ENCODE results near the gene STARD13. TPM values are rescaled to one million over a fixed set of nuclear protein-coding genes. Genes with fewer than 3 reads are reported as not detected.

The STARD13 gene
- total RNA-seq, 1 donor from 2014 or later = 61.0 TPM

DNA sequence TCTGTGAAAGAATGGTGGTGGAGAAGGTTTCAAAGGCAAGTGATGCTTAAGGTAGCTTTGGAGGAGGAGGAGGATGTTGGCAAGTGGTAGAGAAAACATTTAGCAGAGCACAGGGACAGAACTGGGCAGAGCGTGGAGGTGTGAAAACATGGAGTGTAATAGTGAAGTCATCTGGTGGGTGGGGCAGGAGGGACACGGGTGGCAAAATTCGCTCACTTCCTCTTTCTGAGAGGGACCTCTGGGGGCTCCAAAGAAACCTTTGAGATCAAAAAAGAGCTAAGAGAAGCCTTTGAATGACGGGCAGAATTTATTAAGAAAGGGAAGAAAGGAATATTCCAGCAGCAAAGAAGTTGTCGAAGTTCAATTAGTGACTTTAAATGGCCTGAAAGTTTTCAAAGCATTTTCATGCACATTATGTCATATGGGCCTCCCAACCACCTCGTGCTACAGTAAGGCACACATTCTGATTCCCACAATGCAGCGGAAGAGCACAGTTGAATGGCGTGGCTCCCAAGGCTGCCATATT is 82.8 kb downstream of the STARD13 start:
- ATAC-seq = no peak
- Histone ChIP-seq H3K4me1 (peaks cover 62% of the 10 kb centered on the region), H3K27ac (no peak overlapping the region), H3K36me3 (no peaks in the 10 kb centered on the region), H3K9me3 (no peaks in the 10 kb centered on the region), H3K27me3 (ENCODE audit: low read depth) (no peaks in the 10 kb centered on the region), H3K4me3 (no peak overlapping the region)
- intact Hi-C loops (cut with DNase I) = no loop called here
- TF ChIP-seq, protein P1, sequence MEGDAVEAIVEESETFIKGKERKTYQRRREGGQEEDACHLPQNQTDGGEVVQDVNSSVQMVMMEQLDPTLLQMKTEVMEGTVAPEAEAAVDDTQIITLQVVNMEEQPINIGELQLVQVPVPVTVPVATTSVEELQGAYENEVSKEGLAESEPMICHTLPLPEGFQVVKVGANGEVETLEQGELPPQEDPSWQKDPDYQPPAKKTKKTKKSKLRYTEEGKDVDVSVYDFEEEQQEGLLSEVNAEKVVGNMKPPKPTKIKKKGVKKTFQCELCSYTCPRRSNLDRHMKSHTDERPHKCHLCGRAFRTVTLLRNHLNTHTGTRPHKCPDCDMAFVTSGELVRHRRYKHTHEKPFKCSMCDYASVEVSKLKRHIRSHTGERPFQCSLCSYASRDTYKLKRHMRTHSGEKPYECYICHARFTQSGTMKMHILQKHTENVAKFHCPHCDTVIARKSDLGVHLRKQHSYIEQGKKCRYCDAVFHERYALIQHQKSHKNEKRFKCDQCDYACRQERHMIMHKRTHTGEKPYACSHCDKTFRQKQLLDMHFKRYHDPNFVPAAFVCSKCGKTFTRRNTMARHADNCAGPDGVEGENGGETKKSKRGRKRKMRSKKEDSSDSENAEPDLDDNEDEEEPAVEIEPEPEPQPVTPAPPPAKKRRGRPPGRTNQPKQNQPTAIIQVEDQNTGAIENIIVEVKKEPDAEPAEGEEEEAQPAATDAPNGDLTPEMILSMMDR (IDR thresholded peaks at IDR 0.05) = no peak
- no peak for DNase-seq

DNA sequence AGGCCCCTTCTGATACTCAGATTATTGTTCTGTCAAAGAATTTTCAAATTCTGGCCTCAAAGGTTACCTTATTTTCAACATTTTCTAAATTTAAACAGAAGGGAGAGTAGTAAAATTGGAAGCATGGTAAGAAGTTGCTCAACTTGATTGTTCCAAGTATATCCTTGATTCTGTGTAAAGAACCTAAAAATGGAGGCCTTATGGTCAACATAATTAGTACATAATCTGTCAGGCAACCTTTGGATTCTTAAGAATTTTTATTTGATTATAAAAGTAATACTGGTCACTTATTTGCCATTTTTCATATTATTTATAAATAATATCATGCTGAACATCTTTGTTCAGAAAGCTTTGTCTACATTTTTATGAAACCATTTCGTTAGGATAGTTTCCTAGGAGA is 83.9 kb downstream of the STARD13 start:
- no peaks in the 10 kb centered on the region for H3K36me3 ChIP-seq
- no peak for DNase-seq
- TF ChIP-seq, protein P1 (IDR thresholded peaks at IDR 0.05) = no peak
- H3K4me1 ChIP-seq = peaks cover 56% of the 10 kb centered on the region
- intact Hi-C loops (cut with DNase I) = no loop called here
- ATAC-seq = no peak
- H3K4me3 ChIP-seq = no peak overlapping the region
- no peaks in the 10 kb centered on the region for H3K27me3 ChIP-seq (ENCODE audit: low read depth)
- no peak overlapping the region for H3K27ac ChIP-seq
- no peaks in the 10 kb centered on the region for H3K9me3 ChIP-seq

DNA sequence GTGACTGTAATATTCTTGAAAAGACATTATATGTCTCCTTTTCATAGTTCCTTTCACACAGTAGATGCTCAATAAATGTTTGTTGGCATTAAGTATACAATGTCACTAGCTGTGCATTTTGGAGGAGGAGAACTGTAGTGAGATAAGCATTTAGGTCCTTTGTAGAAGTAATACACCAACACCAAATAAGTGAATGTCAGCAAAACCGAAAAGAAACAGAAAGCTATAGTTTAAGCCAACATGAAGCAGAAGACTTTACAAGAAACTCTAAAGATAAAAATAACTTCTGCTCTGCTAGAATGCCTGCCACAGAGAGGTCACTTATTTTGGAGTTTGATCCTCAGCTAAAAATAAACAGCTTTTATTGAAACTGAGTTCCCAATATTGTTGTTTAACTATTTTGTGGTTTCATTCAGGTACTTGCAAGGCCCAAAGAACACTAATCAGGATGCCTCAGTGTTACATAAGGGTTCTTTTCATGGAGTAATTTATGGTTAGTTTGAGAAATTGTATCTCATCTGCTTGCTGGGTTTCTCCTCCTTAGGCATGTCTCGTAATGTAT is 86.2 kb downstream of the STARD13 start:
- H3K27ac ChIP-seq = no peak overlapping the region
- ATAC-seq = no peak

DNA sequence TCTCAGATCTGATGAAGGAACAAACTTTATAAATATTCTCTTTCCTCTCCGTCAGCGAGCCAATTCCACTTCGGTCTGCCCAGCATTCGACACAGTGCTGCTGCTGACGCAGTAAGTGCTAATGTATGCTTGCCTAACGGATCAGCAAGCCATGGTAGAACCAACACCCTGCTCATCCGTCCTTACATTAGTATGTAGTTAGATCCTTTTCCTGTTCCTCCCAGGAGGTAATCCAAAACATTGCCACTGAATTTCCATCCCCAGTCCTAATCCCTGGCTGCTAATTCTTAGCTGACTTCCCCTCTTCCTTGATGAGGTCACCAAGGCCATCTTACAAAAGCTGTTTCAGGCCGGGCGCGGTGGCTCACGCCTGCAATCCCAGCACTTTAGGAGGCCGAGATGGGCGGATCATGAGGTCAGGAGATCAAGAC is 88.0 kb downstream of the STARD13 start:
- H3K4me3 ChIP-seq = no peak overlapping the region
- DNase-seq (no peak), ATAC-seq (peak; percentile 41 to 64)
- TF ChIP-seq, protein P1 (IDR thresholded peaks at IDR 0.05) = no peak
- intact Hi-C loops (cut with DNase I) = no loop called here
- no peaks in the 10 kb centered on the region for H3K27me3 ChIP-seq (ENCODE audit: low read depth)
- no peaks in the 10 kb centered on the region for H3K36me3 ChIP-seq
- H3K27ac ChIP-seq = peak overlapping the region; percentile 61
- H3K4me1 ChIP-seq = peaks cover 61% of the 10 kb centered on the region
- no peaks in the 10 kb centered on the region for H3K9me3 ChIP-seq

More for the DNA sequence above, 86.2 kb downstream of the STARD13 start:
- DNase-seq = no peak
- H3K4me1 ChIP-seq = peaks cover 61% of the 10 kb centered on the region
- intact Hi-C loops (cut with DNase I) = no loop called here
- H3K9me3 ChIP-seq = no peaks in the 10 kb centered on the region
- H3K27me3 ChIP-seq (ENCODE audit: low read depth) = no peaks in the 10 kb centered on the region
- H3K36me3 ChIP-seq = no peaks in the 10 kb centered on the region
- H3K4me3 ChIP-seq = no peak overlapping the region
- TF ChIP-seq, protein P1 (IDR thresholded peaks at IDR 0.05) = no peak

DNA sequence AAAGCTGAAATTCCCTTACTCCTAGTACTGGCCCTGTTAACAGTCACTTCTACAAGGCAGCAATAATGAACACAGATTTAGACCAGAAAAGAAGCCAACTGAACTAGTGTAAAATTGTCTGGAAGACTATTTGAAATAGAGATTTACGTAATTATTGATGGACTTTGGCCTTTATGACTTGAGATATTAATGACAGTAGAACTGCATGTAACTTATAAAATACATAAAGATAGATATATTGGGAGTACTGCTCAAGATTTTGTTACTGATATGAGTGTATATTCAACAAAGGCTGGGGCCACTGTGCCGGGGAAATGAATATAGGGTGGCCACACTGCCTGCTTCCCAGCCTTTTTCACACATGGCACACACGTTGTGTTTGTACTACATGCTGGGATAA is 88.8 kb downstream of the STARD13 start:
- DNase-seq (no peak), ATAC-seq (no peak)
- Histone ChIP-seq H3K4me3 (no peak overlapping the region), H3K4me1 (peaks cover 55% of the 10 kb centered on the region), H3K9me3 (no peaks in the 10 kb centered on the region), H3K27ac (peak overlapping the region; percentile 61), H3K36me3 (no peaks in the 10 kb centered on the region), H3K27me3 (ENCODE audit: low read depth) (no peaks in the 10 kb centered on the region)
- intact Hi-C loops (cut with DNase I) = no loop called here
- TF ChIP-seq, protein P1 (IDR thresholded peaks at IDR 0.05) = no peak

Measured in lower lobe of right lung (tissue), 2 donors.